CD4-positive, alpha-beta T cell treated with Interleukin-10 for 1 hour (primary cell): Measurements from ENCODE around the gene NRTN.

Experiments used
- DNase-seq: peaks from one replicate; pipeline ENCODE4 v3.0.0-alpha.2; 2020

The NRTN gene

DNA sequence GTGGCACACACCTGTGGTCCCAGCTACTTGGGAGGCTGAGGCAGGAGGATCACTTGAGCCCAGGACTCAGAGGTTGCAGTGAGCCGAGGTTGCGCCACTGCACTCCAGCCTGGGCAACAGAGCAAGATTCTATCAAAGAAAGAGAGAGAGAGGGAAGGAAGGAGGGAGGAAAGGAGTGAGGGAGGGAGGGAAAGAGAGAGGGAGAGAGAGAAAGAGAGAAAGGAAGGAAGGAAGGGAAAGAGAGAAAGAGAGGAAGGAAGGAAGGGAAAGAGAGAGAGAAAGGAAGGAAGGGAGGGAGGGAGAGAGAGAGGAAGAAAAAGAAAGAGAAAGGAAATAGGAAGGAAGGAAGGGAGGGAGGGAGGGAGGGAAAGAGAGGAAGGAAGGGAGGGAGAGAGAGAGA is 12.4 kb downstream of the NRTN start:
- no peak for DNase-seq

- no peak for DNase-seq
These were observed 13.7 kb downstream of the NRTN start for GRCh38 chr19:5818594-5818993.

GRCh38 chr19:5820785-5821184 is 15.9 kb downstream of the NRTN start:
- DNase-seq, result no peak

DNA sequence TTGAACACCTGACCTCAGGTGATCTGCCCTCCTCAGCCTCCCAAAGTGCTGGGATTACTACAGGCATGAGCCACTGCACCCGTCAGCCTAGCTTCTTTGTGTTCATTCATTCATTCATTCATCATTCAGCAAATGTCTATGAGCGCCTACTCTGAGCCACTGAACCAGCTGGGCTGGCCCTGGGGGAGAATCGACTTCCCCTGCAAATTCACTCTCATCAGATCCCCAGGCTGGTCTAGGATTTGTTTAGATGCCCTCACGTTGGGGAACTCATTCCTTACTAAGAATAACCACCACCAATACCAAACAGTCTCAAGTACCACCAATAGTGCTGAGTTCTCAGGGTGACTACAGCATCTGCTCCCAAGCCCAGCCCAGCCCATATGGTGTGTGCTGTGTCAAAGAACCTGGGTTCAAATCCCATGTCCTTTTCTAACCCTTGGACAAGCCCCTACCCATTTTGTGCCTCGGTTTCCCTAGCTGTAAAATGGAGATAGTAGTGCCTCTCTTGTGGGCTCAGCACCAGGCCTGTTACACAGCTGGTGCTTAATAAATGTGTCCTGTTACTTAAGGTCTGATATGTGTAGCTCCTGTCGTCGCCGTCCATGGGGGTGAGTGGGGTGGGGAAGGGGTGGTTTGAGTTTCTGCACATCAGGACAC is 16.8 kb downstream of the NRTN start:
- DNase-seq, result no peak

DNA sequence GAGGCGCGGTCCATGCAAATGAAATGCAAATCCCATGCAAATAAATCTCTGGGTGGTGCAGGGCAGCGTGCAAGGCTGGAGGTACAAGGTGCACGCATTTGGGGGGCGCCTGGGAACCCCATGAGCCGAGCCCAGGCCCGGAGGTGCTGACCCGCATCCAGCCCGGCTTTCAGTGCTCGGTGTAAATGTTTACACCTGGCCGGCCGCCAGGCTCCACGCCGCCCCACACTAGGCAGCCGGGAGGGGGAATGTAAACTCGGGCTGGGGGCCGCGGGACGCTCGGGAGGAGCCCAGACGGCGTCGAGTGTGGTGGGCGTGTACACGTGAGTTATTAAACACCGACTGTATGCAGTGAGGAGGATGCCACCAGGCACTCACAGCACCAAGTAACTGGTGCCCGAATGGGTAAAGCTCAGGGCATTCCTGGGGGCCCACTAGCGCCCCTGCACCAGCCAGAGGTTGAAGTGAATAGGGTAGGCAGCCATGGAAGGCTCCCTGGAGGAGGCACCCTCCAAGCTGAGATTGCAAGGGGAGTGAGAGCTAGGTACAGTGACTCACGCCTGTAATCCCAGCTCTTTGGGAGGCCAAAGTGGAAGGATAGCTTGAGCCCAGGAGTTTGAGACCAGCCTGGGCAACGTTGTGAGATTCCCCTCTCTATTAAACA is 17.4 kb downstream of the NRTN start:
- DNase-seq, result no peak

DNA sequence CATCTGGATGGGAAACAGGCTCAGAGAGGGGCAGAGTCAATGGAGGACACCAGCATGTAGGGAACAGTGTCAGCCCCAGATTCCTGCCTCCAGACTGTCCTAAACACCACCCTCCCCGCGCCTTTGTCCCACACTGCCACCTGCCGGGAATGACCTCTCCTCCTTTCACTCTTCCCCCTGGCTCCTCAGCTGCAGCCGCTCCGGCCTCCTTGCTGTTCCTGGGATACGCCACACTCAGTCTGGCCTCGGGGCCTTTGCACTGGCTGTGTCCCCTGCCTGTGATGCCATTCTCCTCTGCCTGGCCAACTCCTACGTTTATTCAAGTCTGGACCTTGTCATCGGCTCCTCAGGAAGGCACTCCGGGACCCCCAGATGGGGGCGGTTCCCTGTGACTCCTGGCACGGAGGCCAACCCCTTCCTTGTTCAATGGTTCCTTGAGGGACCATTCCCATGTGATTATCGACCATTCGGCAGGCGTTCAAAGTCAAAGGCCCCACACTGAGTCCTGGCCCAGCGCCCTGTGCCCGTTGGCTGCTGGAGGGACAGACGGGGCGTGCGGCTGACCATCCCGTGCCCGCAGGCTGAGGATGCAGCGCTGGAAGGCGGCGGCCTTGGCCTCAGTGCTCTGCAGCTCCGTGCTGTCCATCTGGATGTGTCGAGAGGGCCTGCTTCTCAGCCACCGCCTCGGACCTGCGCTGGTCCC is 18.9 kb downstream of the NRTN start:
- DNase-seq, result no peak

DNA sequence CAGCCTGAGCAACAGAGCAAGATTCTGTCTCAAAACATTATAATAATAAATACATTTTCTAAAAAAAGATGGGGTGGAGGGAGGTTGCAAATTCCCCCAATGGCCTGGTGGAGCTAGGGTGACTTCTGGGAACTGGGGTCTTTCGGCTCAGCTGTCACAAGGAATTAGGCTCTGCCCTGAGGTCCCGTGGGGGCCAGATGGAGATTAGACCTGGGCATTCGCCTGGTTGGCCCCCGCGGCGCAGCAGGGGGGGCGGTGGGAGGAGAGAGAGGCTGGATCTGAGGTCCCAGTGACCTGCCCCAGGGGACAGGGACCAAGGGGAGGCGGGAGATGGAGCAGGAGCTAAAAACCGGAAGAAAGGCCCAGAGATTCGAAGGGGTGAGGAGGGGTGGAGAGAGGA is 19.9 kb downstream of the NRTN start:
- DNase-seq, result no peak

GRCh38 chr19:5825178-5825577 is 20.3 kb downstream of the NRTN start:
- DNase-seq, result no peak

GRCh38 chr19:5826531-5827341 is 21.9 kb downstream of the NRTN start:
- peak; percentile 34 for DNase-seq

- DNase-seq, result no peak
These were observed 22.5 kb downstream of the NRTN start for GRCh38 chr19:5827342-5827890.

GRCh38 chr19:5827891-5828660 is 23.2 kb downstream of the NRTN start:
- peak; percentile 94 for DNase-seq

GRCh38 chr19:5828661-5829566 is 24.0 kb downstream of the NRTN start:
- peak; percentile 13 for DNase-seq

GRCh38 chr19:5829567-5830310 is 24.9 kb downstream of the NRTN start:
- no peak for DNase-seq

DNA sequence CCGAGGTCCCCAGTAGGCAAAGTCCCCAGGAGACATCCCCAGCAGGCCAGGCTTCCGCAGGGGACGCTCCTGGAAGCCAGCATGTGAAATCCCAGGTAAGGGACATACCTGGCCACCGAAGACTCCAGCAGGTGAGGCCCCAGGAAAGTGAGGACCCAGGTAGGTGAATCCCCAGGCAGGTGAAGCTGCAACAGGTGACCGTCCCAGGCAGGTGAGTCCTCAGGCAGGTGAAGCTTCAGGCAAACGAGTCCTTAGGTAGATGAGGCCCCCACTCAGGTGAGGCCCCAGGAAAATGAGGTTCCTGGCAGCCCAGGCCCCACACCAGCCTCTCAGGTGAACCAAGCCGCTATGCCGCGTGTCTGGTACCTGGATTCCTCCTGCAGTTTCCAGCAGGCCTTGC is 26.3 kb downstream of the NRTN start:
- DNase-seq, result no peak

DNA sequence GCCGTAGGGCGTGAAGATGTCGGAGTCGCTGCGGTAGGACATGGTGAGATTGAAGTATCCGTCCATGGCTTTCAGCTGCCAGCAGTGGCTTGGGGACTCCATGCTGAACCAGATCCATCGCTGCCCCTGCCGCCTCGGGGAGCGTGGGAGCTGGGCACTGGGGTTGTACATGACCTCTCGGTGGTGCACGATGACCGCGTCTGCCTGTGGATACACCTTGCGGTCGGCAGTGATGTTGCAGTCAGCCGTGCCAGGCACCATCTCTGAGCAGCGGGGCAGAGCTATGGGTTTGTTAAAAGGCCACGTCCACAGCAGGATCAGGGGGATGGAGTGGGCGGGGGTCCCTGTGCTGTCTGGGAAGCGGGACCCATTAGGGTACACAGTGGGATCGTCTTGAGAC is 27.2 kb downstream of the NRTN start:
- no peak for DNase-seq

DNA sequence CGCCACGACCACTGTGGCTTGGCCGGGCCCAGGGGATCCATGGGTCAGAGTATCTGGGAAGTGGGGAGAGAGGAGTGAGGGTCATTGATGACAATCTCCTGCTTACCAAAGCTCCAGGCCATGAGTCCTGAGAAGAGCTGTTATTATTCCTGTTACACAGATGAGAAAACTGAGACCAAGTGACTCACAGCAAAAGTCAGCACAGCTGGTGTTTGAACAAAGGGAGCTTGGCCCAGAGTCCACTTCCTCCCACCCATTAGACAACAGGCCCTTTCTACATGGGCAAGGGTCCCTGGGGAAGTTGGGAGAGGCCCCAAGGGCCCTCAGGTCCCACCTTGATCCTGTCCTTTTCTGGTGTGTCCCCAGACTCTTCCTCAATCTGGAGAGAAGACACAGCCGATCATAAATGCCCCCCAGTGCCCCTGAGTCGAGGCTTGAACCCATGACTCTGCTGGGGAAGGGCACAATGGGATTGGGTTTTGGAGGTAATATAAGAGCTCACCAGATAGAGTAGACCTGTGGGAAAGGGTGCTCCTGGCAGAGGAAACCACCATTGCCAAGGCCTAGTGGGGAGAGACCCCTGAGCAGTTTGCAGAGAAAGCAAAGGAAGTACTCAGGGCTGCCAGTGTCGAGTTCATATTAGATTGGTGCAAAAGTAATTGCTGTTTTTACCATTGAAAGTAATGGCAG is 27.8 kb downstream of the NRTN start:
- no peak for DNase-seq

GRCh38 chr19:5837761-5838352 is 33.0 kb downstream of the NRTN start:
- no peak for DNase-seq

DNA sequence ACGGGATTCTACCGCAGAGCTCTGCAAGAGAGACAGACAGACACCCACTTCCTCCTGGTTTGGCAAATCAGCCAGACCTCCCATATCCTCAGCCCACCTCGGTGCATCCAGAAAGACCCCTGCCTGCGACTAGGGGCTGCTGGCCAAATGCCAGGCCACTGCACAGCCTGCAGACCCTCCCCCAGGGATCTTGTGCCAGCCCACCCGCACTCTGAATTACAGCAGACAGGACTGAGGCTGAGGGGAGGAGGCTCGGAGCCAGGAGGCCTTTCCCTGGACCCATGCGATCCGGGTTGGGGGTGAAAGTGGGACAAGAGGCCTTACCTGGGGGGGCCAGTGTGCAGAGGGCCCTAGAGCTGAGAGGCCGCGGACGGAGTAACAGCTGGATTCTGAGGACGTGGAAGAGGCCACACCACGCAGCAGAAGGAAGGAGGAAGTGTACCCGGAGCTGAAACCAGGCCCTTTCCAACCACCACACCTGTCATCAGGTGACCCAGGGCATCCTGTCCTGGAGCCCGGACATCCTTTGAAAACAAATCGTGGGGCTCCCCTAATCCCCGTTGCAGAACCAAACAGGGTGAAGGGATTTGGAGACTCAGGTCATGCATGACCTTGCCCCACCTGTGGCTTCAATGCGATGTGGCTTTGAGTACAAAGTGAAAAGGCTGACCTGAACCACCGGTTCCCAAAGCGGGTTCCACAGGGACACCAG is 33.6 kb downstream of the NRTN start:
- DNase-seq, result no peak
